Heart right ventricle (tissue), 16 donors: Measurements from ENCODE around the gene ACTR5. TPM values are rescaled to one million over a fixed set of nuclear protein-coding genes. Genes with fewer than 3 reads are reported as not detected.

ENCODE experiments used
- ATAC-seq, 8 donors: fragments of 200-7000 bp; cut with Tn5 transposase; one replicate each; pipeline ENCODE4 v1.9.1; 2020; ENCODE audit warnings: mild to moderate bottlenecking in 8 of 8, moderate library complexity in 8 of 8, moderate number of reproducible peaks in 1 of 8
- DNase-seq, 2 donors: peaks; one replicate each; pipeline ENCODE4 v3.0.0-alpha.2; 2020
- H3K27ac ChIP-seq, 10 donors: fragments of 200-600 bp; sonication (generic) in 2 of 10; one replicate each; pipeline versions ENCODE4 v1.5.0 to v1.8.0; 2020 to 2022; ENCODE audit warnings: mild to moderate bottlenecking in 3 of 10
- H3K27me3 ChIP-seq, 7 donors: fragments of 200-600 bp; one replicate each; pipeline ENCODE4 v1.8.0; 2021 to 2022; ENCODE audit warnings: mild to moderate bottlenecking in 2 of 7
- H3K36me3 ChIP-seq, 9 donors: fragments of 200-600 bp; sonication (generic) in 1 of 9; one replicate each; pipeline versions ENCODE4 v1.5.0 to v1.8.0; 2020 to 2022; ENCODE audit warnings: mild to moderate bottlenecking in 2 of 9
- H3K4me1 ChIP-seq, 9 donors: fragments of 200-600 bp; sonication (generic) in 1 of 9; one replicate each; pipeline versions ENCODE4 v1.5.0 to v1.8.0; 2020 to 2022; ENCODE audit warnings: mild to moderate bottlenecking in 4 of 9
- H3K4me3 ChIP-seq, 10 donors: fragments of 200-600 bp; sonication (generic) in 2 of 10; one replicate each; pipeline versions ENCODE4 v1.5.0 to v1.8.0; 2020 to 2022; ENCODE audit warnings: mild to moderate bottlenecking in 7 of 10, moderate library complexity in 2 of 10
- H3K9me3 ChIP-seq, 11 donors: fragments of 200-600 bp in 10 of 11; sonication (generic) in 2 of 11; one replicate each; pipeline versions ENCODE4 v1.5.0 to v1.8.0; 2013 to 2022; ENCODE audit warnings: mild to moderate bottlenecking in 2 of 11, control low read depth in 1 of 11, moderate library complexity in 1 of 11
- CTCF ChIP-seq, 9 donors: fragments of 200-600 bp; sonication (generic) in 2 of 9; IDR thresholded peaks; one replicate each; pipeline versions ENCODE4 v1.5.0 to v1.8.0; 2021 to 2022; ENCODE audit warnings: antibody characterized with exemption in 9 of 9, mild to moderate bottlenecking in 5 of 9, moderate library complexity in 1 of 9
- whole genome bisulfite sequencing, 2 donors: extraction: QIAGEN DNeasy Blood & Tissue Kit; methylation state at CpG; one replicate each; pipeline ENCODE4 v1.1.7; 2013; ENCODE audit warnings: inconsistent platforms in 1 of 2; 5-methylcytosine and 5-hydroxymethylcytosine counted together
- intact Hi-C, 10 donors: fragments of 100-400 bp; cut with DNase I; formaldehyde crosslinking; loops; one replicate each; pipeline versions ENCODE4 v1.11.1 to v1.14.2; 2022
- polyA plus RNA-seq, 2 donors: library from polyadenylated mRNA; stranded (reverse); fragments of 200-250 nt; gene quantifications; one replicate each; pipeline ENCODE4 v1.2.3, GENCODE V29; 2013
- total RNA-seq, 10 donors: library from RNA; stranded (reverse); fragmentation: NEBNext Ultra II Directional in 3 of 10; extraction: Animal tissue kit (Norgen Biotek cat#: 25700) in 3 of 10; gene quantifications; one replicate each; pipeline versions ENCODE4 v1.2.1 to v1.2.4, GENCODE V29; 2021 to 2023
- donor health status: Arrhythmogenic right ventricular cardiomyopathy.
- donor health status: ischemic (EF 13 %, LVEDD 7.1; RV severe dilation, severe dysfunction).
- donor health status: healthy with polysubstance abuse.
- donor health status: DM: no; HTN: yes; CAD: no.
- donor health status: DM: no; HTN: no; CAD: no.
- donor health status: ischemic (EF 25% LVEDD 6.9; RV normal size, moderate dysfunction).
- donor health status: ischemic (EF 25% LVEDD 5.7; RV mildly dilated, moderate dysfunction).
- donor health status: healthy.
- donor health status: DM: yes; HTN: yes; CAD: no.
- donor health status: Ischemic cardiomyopathy.
- donor health status: ischemic (EF 35%, LVEDD 5.7; RV mildly dilated, moderate dysfunction).
- donor health status: nonischemic (EF 11% LVEDD 7.7; RV severe dilation, severe dysfunction).
- donor health status: DM: yes; HTN: yes; CAD: no.
- donor health status: PGD.
- donor health status: ischemic (EF 29% LVEDD 5.4; RV normal size, mild dysfunction).
- donor health status: nonischemic (EF 23%, LVEDD 6.1; RV moderate dilation, normal function).

ACTR5 gene
- total and polyA plus RNA-seq, 12 donors, result 1.5 to 5.4 (median 2.8) TPM

- intact Hi-C loops, result no loop called here
- H3K36me3 ChIP-seq, result peaks cover 0 to 8% (median 0%) of the 10 kb centered on the region in 9 donors
- DNase-seq (no peak), ATAC-seq (no peak)
- no peak for TF ChIP-seq CTCF (IDR thresholded peaks at IDR 0.05)
- no peak overlapping the region for H3K4me3 ChIP-seq
- peak overlapping the region in 4 of 10 donors; percentile 22 to 69 (median 44) for H3K27ac ChIP-seq
- peaks cover 3 to 82% (median 57%) of the 10 kb centered on the region in 9 donors for H3K4me1 ChIP-seq
- H3K27me3 ChIP-seq, result peaks cover 5 to 37% (median 23%) of the 10 kb centered on the region in 7 donors
- 76 to 83% methylated on average over 4 of the region's 4 CpGs for WGBS, 2 donors
- H3K9me3 ChIP-seq, result no peaks in the 10 kb centered on the region
Measured at GRCh38 chr20:38810926-38811630, 62.8 kb downstream of the ACTR5 start.

DNA sequence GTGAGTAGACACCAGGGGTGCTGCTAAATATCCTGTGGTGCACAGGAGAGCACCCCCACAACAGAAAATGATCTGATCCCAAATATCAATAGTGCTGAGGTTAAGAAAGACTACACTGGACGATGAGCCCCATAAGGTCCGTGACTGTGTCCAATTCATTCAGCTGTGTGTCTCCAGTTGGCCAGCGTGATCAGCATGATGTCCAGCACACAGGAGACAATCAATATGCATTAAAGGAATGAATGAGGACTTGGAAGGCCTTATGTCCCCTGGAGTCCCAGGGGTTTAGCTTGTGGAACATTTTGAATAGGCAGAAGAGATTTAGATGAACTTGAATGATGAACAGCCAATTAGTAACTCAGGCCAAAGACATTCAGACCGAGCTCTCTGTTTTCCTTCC, 63.5 kb downstream of the ACTR5 start:
- DNase-seq (no peak), ATAC-seq (no peak)
- intact Hi-C loops, result no loop called here
- WGBS, 2 donors, result 56 to 62% methylated on average over 4 of the region's 4 CpGs
- Histone ChIP-seq H3K27me3 (peaks cover 0 to 31% (median 16%) of the 10 kb centered on the region in 7 donors), H3K4me3 (no peak overlapping the region), H3K4me1 (peaks cover 0 to 81% (median 57%) of the 10 kb centered on the region in 9 donors), H3K9me3 (no peaks in the 10 kb centered on the region), H3K27ac (peak overlapping the region in 7 of 10 donors; percentile 22 to 69 (median 50)), H3K36me3 (peaks cover 0 to 8% (median 0%) of the 10 kb centered on the region in 9 donors)
- TF ChIP-seq CTCF (IDR thresholded peaks at IDR 0.05), result no peak

DNA sequence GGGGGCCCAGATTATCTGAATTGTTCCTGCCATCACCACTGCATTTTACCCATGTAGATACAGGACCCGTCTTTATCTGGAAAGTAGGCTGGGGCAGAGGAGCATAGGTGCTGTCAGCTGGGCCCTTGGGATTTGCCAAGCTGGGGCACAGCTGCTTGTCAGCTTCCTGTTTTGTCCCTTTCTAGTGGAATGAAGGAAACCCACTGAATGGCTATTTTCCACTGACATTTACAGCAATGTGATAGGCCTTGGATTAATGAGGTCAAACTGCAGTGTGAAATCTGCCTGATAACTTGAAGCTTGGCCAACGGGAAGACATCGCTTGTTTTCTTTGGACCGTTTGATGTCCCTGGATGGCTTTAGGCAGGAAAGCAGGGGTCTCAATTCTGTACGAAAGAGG, 63.9 kb downstream of the ACTR5 start:
- ATAC-seq, result peak; percentile 27 to 80 (median 62)
- peak overlapping the region in 7 of 10 donors; percentile 22 to 69 (median 50) for H3K27ac ChIP-seq

More for the DNA sequence above, 63.9 kb downstream of the ACTR5 start:
- Histone ChIP-seq H3K27me3 (peaks cover 0 to 26% (median 12%) of the 10 kb centered on the region in 7 donors), H3K4me1 (peaks cover 0 to 80% (median 54%) of the 10 kb centered on the region in 9 donors), H3K4me3 (no peak overlapping the region), H3K9me3 (no peaks in the 10 kb centered on the region), H3K36me3 (peaks cover 0 to 8% (median 0%) of the 10 kb centered on the region in 9 donors)
- no peak for DNase-seq
- TF ChIP-seq CTCF (IDR thresholded peaks at IDR 0.05), result no peak
- 37 to 39% methylated on average over 5 of the region's 5 CpGs for WGBS, 2 donors
- intact Hi-C loops, result no loop called here
